ENCODE data around the gene DST. TPM values are rescaled to one million over a fixed set of nuclear protein-coding genes. Genes with fewer than 3 reads are reported as not detected.

The DST gene
- total RNA-seq, 1 experiment from 2014 or later: 71.8 TPM

DNA sequence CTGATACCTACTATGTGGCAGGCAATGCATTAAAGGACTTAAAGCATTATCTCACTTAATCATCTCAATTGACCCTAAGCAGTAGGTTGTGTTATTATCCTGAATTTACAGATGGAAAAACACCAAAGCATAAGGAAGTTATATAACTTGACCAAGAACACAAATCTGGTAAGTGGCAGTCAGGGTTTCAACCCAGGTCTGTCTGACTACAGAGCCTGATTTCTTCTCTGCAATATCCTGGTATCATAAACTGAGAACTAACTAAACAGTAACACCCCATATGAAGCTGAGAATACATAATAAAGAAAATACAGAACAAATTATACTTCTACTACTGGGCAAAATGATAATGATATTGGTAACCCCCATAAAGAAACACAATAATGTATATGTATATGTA, 13.8 kb upstream of the DST start:
- TF ChIP-seq CTCF (conservative IDR thresholded peaks at IDR 0.05; ENCODE audit: low read depth, low read length) (no peak), EZH2 (IDR thresholded peaks at IDR 0.05; ENCODE audit: borderline replicate concordance, low read depth, low read length, poor library complexity, severe bottlenecking) (no peak)
- Histone ChIP-seq H3K4me3 (ENCODE audit: low read depth, low read length, poor library complexity, severe bottlenecking) (no peak overlapping the region), H3K9me3 (ENCODE audit: low read depth, low read length, poor library complexity, severe bottlenecking) (no peaks in the 10 kb centered on the region), H3K27ac (ENCODE audit: low read depth, low read length, poor library complexity, severe bottlenecking) (no peak overlapping the region), H3K36me3 (ENCODE audit: insufficient read depth, low read length, poor library complexity, severe bottlenecking) (no peaks in the 10 kb centered on the region), H3K27me3 (replicated peaks; ENCODE audit: insufficient read depth, low read depth, low read length, poor library complexity) (no peaks in the 10 kb centered on the region), H3K4me1 (ENCODE audit: insufficient read depth, low read length, poor library complexity, severe bottlenecking) (peaks cover 27% of the 10 kb centered on the region)
- intact Hi-C loops (cut with micrococcal nuclease; ENCODE audit: unreplicated experiment): no loop called here
- ChIA-PET CTCF (no interaction called here), POLR2A (ENCODE audit: low non-redundant PET) (no interaction called here)
- BruUV-seq (replicated peaks): no TSS peak
- DNase-seq (ENCODE audit: low spot score): no peak

DNA sequence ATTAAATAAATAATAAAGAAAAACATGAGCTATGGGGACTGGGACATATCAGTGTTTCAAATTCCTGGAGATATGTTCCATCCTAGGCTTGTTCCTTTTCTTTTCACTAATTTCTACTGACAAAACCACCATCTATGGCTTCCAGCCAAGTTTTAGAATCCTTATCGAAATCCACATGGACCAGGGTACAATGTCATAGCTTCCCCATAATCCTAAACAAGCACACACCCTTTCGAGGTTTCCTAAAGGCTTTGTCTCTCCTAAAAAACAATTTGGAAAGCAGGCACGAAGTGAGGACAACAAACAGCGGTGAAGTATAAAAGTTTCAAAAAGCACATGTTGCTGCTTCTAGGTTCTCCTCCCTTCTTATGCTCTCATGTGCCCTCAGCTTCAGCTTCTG, 13.3 kb upstream of the DST start:
- no peak for DNase-seq (ENCODE audit: low spot score)
- ChIA-PET POLR2A (ENCODE audit: low non-redundant PET) (no interaction called here), CTCF (no interaction called here)
- no peaks in the 10 kb centered on the region for H3K36me3 ChIP-seq (ENCODE audit: insufficient read depth, low read length, poor library complexity, severe bottlenecking)
- H3K9me3 ChIP-seq (ENCODE audit: low read depth, low read length, poor library complexity, severe bottlenecking): no peaks in the 10 kb centered on the region
- no peak overlapping the region for H3K27ac ChIP-seq (ENCODE audit: low read depth, low read length, poor library complexity, severe bottlenecking)
- no TSS peak for BruUV-seq (replicated peaks)
- H3K4me1 ChIP-seq (ENCODE audit: insufficient read depth, low read length, poor library complexity, severe bottlenecking): peaks cover 27% of the 10 kb centered on the region
- TF ChIP-seq EZH2 (IDR thresholded peaks at IDR 0.05; ENCODE audit: borderline replicate concordance, low read depth, low read length, poor library complexity, severe bottlenecking): no peak
- no peak for TF ChIP-seq CTCF (conservative IDR thresholded peaks at IDR 0.05; ENCODE audit: low read depth, low read length)
- intact Hi-C loops (cut with micrococcal nuclease; ENCODE audit: unreplicated experiment): no loop called here
- no peak overlapping the region for H3K4me3 ChIP-seq (ENCODE audit: low read depth, low read length, poor library complexity, severe bottlenecking)
- H3K27me3 ChIP-seq (replicated peaks; ENCODE audit: insufficient read depth, low read depth, low read length, poor library complexity): no peaks in the 10 kb centered on the region

GRCh38 chr6:56655249-56655648, 12.6 kb upstream of the DST start:
- Histone ChIP-seq H3K9me3 (ENCODE audit: low read depth, low read length, poor library complexity, severe bottlenecking) (no peaks in the 10 kb centered on the region), H3K4me1 (ENCODE audit: insufficient read depth, low read length, poor library complexity, severe bottlenecking) (peaks cover 29% of the 10 kb centered on the region), H3K36me3 (ENCODE audit: insufficient read depth, low read length, poor library complexity, severe bottlenecking) (no peaks in the 10 kb centered on the region), H3K4me3 (ENCODE audit: low read depth, low read length, poor library complexity, severe bottlenecking) (no peak overlapping the region), H3K27ac (ENCODE audit: low read depth, low read length, poor library complexity, severe bottlenecking) (no peak overlapping the region), H3K27me3 (replicated peaks; ENCODE audit: insufficient read depth, low read depth, low read length, poor library complexity) (no peaks in the 10 kb centered on the region)
- TF ChIP-seq CTCF (conservative IDR thresholded peaks at IDR 0.05; ENCODE audit: low read depth, low read length) (no peak), EZH2 (IDR thresholded peaks at IDR 0.05; ENCODE audit: borderline replicate concordance, low read depth, low read length, poor library complexity, severe bottlenecking) (no peak)
- POLR2A ChIA-PET (ENCODE audit: low non-redundant PET): no interaction called here
- DNase-seq (ENCODE audit: low spot score): no peak
- CTCF ChIA-PET: no interaction called here
- intact Hi-C loops (cut with micrococcal nuclease; ENCODE audit: unreplicated experiment): no loop called here
- no TSS peak for BruUV-seq (replicated peaks)
